SK-N-MC (cell line): ENCODE measurements around the gene FAM240B.

Source experiments
- EZH2 ChIP-seq: fragments of 200-600 bp; sonication (generic); IDR thresholded peaks from one replicate; pipeline ENCODE4 v1.6.1; 2017; ENCODE audit warnings: antibody characterized with exemption
- FOXP2 ChIP-seq: optimal IDR thresholded peaks from 2 replicates; pipeline ENCODE3; 2011; ENCODE audit warnings: mild to moderate bottlenecking, moderate library complexity; ENCODE audit not compliant: insufficient read depth; ENCODE audit errors: extremely low read length, control extremely low read depth
- POLR2AphosphoS5 ChIP-seq: IDR thresholded peaks from 2 replicates; pipeline ENCODE4 v1.6.1; 2012; ENCODE audit warnings: mild to moderate bottlenecking, low read depth, low read length, borderline replicate concordance

GRCh38 chr9:38668791-38669466 is 51.0 kb downstream of the FAM240B start:
- TF ChIP-seq POLR2AphosphoS5: no peak
- TF ChIP-seq EZH2: no peak
- TF ChIP-seq FOXP2: no peak
